HepG2 (cell line): ENCODE measurements around the gene FGF23. TPM values are rescaled to one million over a fixed set of nuclear protein-coding genes. Genes with fewer than 3 reads are reported as not detected.

ENCODE experiments used
- ATAC-seq: fragments of 200-7000 bp; cut with Tn5 transposase; 3 replicates; pipeline ENCODE4 v1.9.1; 2020; ENCODE audit warnings: mild to moderate bottlenecking, moderate library complexity
- BruUV-seq: library from RNA; stranded (reverse); fragments of 400-500 nt; replicated peaks from 2 replicates; lab custom pipeline; 2021; lab: Mats Ljungman, UMichigan
- CTCF ChIA-PET: fragments of 300-600 bp; formaldehyde crosslinking; extraction: SDS; loops from one replicate; lab custom pipeline; 2021; ENCODE audit warnings: low total read pairs, inconsistent platforms, low intra/inter-chr PET ratio; lab: Yijun Ruan, JAX
- POLR2A ChIA-PET: fragments of 350-600 bp; sonication (Branson Sonifier 250); formaldehyde crosslinking; loops from one replicate; lab custom pipeline; 2020; ENCODE audit warnings: antibody characterized with exemption, inconsistent platforms; lab: Yijun Ruan, JAX
- DNase-seq: peaks from one replicate; pipeline ENCODE4 v3.0.0-alpha.2; 2015; ENCODE audit warnings: low spot score
- FAIRE-seq: peaks from 3 replicates; lab custom pipeline; 2011; peaks lifted over from hg19 to GRCh38; lab: Jason Lieb, UNC
- H2AFZ ChIP-seq: one replicate; pipeline ENCODE4 v1.6.1; 2011; ENCODE audit warnings: low read length, inconsistent platforms
- H3K27ac ChIP-seq: fragments of 300-600 bp; 3 replicates; pipeline ENCODE4 v1.8.0; 2011; ENCODE audit warnings: mixed run types, mild to moderate bottlenecking, mixed read lengths, low read length, inconsistent platforms; ENCODE audit not compliant: insufficient read depth; ENCODE audit errors: extremely low read length
- H3K27me3 ChIP-seq, 2 experiments: fragments of 200-600 bp in 1 of 2; 2 replicates in 1 of 2; 3 replicates in 1 of 2; pipeline versions ENCODE4 v1.6.0 to v1.8.0; 2011; ENCODE audit warnings: low read length in 2 of 2, mild to moderate bottlenecking in 2 of 2, moderate library complexity in 2 of 2, inconsistent platforms in 1 of 2; ENCODE audit not compliant: insufficient read depth in 2 of 2, control insufficient read depth in 1 of 2
- H3K36me3 ChIP-seq, 2 experiments: fragments of 200-600 bp in 1 of 2; replicated peaks in 1 of 2; 2 replicates in 1 of 2; 3 replicates in 1 of 2; pipeline versions ENCODE4 v1.5.1 to v1.8.0; 2011; ENCODE audit warnings: low read length in 2 of 2, inconsistent platforms in 1 of 2; ENCODE audit not compliant: insufficient read depth in 2 of 2, control insufficient read depth in 1 of 2
- H3K4me1 ChIP-seq: 2 replicates; pipeline ENCODE4 v1.5.1; 2012; ENCODE audit warnings: low read length, inconsistent platforms; ENCODE audit not compliant: insufficient read depth
- H3K4me2 ChIP-seq: 2 replicates; pipeline ENCODE4 v1.6.0; 2011; ENCODE audit warnings: low read depth, low read length, inconsistent platforms
- H3K4me3 ChIP-seq, 3 experiments: fragments of 200-600 bp in 1 of 3; sonication (generic), shearing (Covaris generic) in 1 of 3; replicated peaks in 1 of 3; 2 replicates each; pipeline ENCODE4 v1.5.1; 2011 to 2016; ENCODE audit warnings: low read length in 3 of 3, inconsistent platforms in 2 of 3, low read depth in 2 of 3, mild to moderate bottlenecking in 2 of 3, control low read depth in 1 of 3, mixed read lengths in 1 of 3; ENCODE audit not compliant: insufficient read depth in 1 of 3
- H3K79me2 ChIP-seq: one replicate; pipeline ENCODE4 v1.6.1; 2011; ENCODE audit warnings: low read length, inconsistent platforms; ENCODE audit not compliant: insufficient read depth
- H3K9ac ChIP-seq: 2 replicates; pipeline ENCODE4 v1.6.0; 2011; ENCODE audit warnings: mild to moderate bottlenecking, low read depth, low read length, inconsistent platforms; ENCODE audit not compliant: insufficient read depth
- H3K9me3 ChIP-seq: 2 replicates; pipeline ENCODE4 v1.5.1; 2012; ENCODE audit warnings: mild to moderate bottlenecking, low read length
- H4K20me1 ChIP-seq: 2 replicates; pipeline ENCODE4 v1.6.0; 2011; ENCODE audit warnings: inconsistent platforms, mild to moderate bottlenecking, low read length, moderate library complexity; ENCODE audit not compliant: insufficient read depth
- HDAC6 ChIP-seq: fragments of 200-600 bp; sonication (generic); IDR thresholded peaks from 2 replicates; pipeline ENCODE4 v1.7.0; 2017; ENCODE audit warnings: mild to moderate bottlenecking, antibody characterized with exemption, low read length, low read depth
- KLF15 ChIP-seq: sonication (generic); formaldehyde crosslinking; IDR thresholded peaks from 2 replicates; pipeline ENCODE4 v1.8.1; 2023; ENCODE audit warnings: borderline replicate concordance, mild to moderate bottlenecking, inconsistent platforms, missing genetic modification reagents, mixed read lengths
- MTF2 ChIP-seq: sonication (generic); formaldehyde crosslinking; IDR thresholded peaks from 2 replicates; pipeline ENCODE4 v1.5.0; 2020; ENCODE audit warnings: missing genetic modification reagents, borderline replicate concordance
- NR2F1 ChIP-seq, 2 experiments: fragments of 450-650 bp in 1 of 2; formaldehyde crosslinking in 1 of 2; IDR thresholded peaks; 2 replicates each; pipeline versions ENCODE4 v1.5.0 to v1.6.1; 2016 to 2020; ENCODE audit warnings: mild to moderate bottlenecking in 1 of 2, missing compliant biosample characterization in 1 of 2, missing genetic modification reagents in 1 of 2, moderate library complexity in 1 of 2
- TBL1XR1 ChIP-seq: fragments of 150-350 bp; IDR thresholded peaks from 2 replicates; pipeline ENCODE4 v1.6.1; 2014; ENCODE audit warnings: borderline replicate concordance, low read length; ENCODE audit not compliant: partially characterized antibody
- TCF7L2 ChIP-seq: IDR thresholded peaks from 2 replicates; pipeline ENCODE4 v1.6.1; 2011; ENCODE audit warnings: mild to moderate bottlenecking, low read depth, low read length, moderate library complexity
- ZNF335 ChIP-seq: sonication (generic); formaldehyde crosslinking; IDR thresholded peaks from 2 replicates; pipeline ENCODE4 v1.4.0; 2020; ENCODE audit warnings: missing genetic modification reagents
- ZNF547 ChIP-seq: sonication (generic); formaldehyde crosslinking; IDR thresholded peaks from 2 replicates; pipeline ENCODE4 v1.5.1; 2020; ENCODE audit warnings: mild to moderate bottlenecking, missing genetic modification reagents
- ZNF570 ChIP-seq: sonication (generic); formaldehyde crosslinking; IDR thresholded peaks from 2 replicates; pipeline ENCODE4 v1.4.0; 2020; ENCODE audit warnings: mild to moderate bottlenecking, missing genetic modification reagents, borderline replicate concordance
- WGBS: methylation state at CpG from one replicate; pipeline ENCODE4 v1.1.6; 2017; ENCODE audit warnings: low lambda C conversion rate; 5-methylcytosine and 5-hydroxymethylcytosine counted together
- in situ Hi-C: cut with HindIII; loops from 2 replicates; pipeline ENCODE4 v1.10.0; 2017; ENCODE audit warnings: low pct_unique_long_range_greater_than_20kb; ENCODE audit not compliant: extremely low pct_ligation_motif_present
- intact Hi-C: fragments of 100-400 bp; cut with micrococcal nuclease; formaldehyde crosslinking; loops from one replicate; pipeline ENCODE4 v1.10.0; 2022; ENCODE audit not compliant: unreplicated experiment
- polyA plus RNA-seq, 8 experiments: library from polyadenylated mRNA; depleted of rRNA in 3 of 8; stranded (reverse) in 7 of 8; unstranded in 1 of 8; fragments of >200 nt; fragmentation: Illumina TruSeq in 4 of 8; extraction: Trizol in 4 of 8; gene quantifications; 2 replicates each; pipeline versions ENCODE4 v1.2.1 to v1.2.3, GENCODE V29; 2011 to 2016; ENCODE audit warnings: low read depth in 4 of 8, missing spikeins in 1 of 8, mixed read lengths in 1 of 8; ENCODE audit not compliant: insufficient read depth in 1 of 8
- total RNA-seq, 5 experiments: library from RNA; depleted of rRNA; stranded (reverse); fragments of >200 nt; fragmentation: Illumina TruSeq; extraction: Trizol; gene quantifications; 2 replicates each; pipeline ENCODE4 v1.2.3, GENCODE V29; 2016; ENCODE audit warnings: low read depth in 1 of 5
- TF ChIP-seq, protein P1 (sequence below): sonication (generic); formaldehyde crosslinking; conservative IDR thresholded peaks from 2 replicates; pipeline ENCODE4 v1.4.0; 2020; ENCODE audit warnings: mild to moderate bottlenecking, missing genetic modification reagents, moderate library complexity
- TF ChIP-seq, protein P2 (sequence below): IDR thresholded peaks from 2 replicates; pipeline ENCODE4 v1.6.1; 2016; ENCODE audit warnings: low read depth, borderline replicate concordance
- TF ChIP-seq, protein P3 (sequence below): sonication (generic); formaldehyde crosslinking; IDR thresholded peaks from 2 replicates; pipeline ENCODE4 v1.5.1; 2020; ENCODE audit warnings: mild to moderate bottlenecking, missing genetic modification reagents, moderate library complexity
- TF ChIP-seq, protein P4 (sequence below): fragments of 450-650 bp; IDR thresholded peaks from 2 replicates; pipeline ENCODE4 v1.6.1; 2017

The FGF23 gene
- total and polyA plus RNA-seq, 2 of the 13 experiments (the other 11 are each of a cell fraction or from before 2014, with no cell fraction given) = not detected

DNA sequence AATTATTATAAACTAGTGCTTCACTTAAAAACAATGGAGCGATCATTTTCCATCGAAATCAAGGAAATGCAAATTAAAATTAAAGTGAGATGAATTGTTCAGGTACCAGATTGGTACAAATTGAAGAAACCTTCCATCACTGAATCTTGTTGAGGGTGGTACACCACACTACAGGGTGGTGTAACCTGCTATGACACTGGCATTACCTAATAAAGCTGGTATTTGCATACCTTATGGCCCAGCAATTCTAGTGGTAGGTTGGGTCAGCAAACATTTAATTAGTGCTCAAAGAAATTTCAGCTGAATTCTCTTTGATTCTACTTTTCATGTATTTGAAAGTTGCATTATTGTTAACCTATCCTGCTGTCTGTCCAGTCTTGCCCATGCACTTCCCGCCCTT is 49.3 kb downstream of the FGF23 start:
- no TSS peak for BruUV-seq
- in situ Hi-C loops (no loop called here), intact Hi-C loops (no loop called here)
- Histone ChIP-seq H3K9me3 (no peaks in the 10 kb centered on the region), H3K79me2 (peaks cover 6% of the 10 kb centered on the region), H3K4me2 (no peak overlapping the region), H3K27ac (no peak overlapping the region), H3K4me1 (no peaks in the 10 kb centered on the region), H4K20me1 (no peaks in the 10 kb centered on the region), H3K36me3 (peaks cover 0 to 10% of the 10 kb centered on the region in 2 experiments; a peak in 3 of 5 replicates), H3K4me3 (no peak overlapping the region), H3K27me3 (no peaks in the 10 kb centered on the region), H3K9ac (no peak overlapping the region), H2AFZ (no peak overlapping the region)
- no peak for DNase-seq
- FAIRE-seq = no peak
- ChIA-PET CTCF (no interaction called here), POLR2A (no interaction called here)
- no peak for ATAC-seq
- WGBS = 97% methylated on average over 3 of the region's 3 CpGs
- no peak for TF ChIP-seq TBL1XR1
- TF ChIP-seq ZNF570 = no peak
- TF ChIP-seq, protein P1, sequence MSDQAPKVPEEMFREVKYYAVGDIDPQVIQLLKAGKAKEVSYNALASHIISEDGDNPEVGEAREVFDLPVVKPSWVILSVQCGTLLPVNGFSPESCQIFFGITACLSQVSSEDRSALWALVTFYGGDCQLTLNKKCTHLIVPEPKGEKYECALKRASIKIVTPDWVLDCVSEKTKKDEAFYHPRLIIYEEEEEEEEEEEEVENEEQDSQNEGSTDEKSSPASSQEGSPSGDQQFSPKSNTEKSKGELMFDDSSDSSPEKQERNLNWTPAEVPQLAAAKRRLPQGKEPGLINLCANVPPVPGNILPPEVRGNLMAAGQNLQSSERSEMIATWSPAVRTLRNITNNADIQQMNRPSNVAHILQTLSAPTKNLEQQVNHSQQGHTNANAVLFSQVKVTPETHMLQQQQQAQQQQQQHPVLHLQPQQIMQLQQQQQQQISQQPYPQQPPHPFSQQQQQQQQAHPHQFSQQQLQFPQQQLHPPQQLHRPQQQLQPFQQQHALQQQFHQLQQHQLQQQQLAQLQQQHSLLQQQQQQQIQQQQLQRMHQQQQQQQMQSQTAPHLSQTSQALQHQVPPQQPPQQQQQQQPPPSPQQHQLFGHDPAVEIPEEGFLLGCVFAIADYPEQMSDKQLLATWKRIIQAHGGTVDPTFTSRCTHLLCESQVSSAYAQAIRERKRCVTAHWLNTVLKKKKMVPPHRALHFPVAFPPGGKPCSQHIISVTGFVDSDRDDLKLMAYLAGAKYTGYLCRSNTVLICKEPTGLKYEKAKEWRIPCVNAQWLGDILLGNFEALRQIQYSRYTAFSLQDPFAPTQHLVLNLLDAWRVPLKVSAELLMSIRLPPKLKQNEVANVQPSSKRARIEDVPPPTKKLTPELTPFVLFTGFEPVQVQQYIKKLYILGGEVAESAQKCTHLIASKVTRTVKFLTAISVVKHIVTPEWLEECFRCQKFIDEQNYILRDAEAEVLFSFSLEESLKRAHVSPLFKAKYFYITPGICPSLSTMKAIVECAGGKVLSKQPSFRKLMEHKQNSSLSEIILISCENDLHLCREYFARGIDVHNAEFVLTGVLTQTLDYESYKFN (CRISPR knock-in tag) = no peak
- TF ChIP-seq, protein P2, sequence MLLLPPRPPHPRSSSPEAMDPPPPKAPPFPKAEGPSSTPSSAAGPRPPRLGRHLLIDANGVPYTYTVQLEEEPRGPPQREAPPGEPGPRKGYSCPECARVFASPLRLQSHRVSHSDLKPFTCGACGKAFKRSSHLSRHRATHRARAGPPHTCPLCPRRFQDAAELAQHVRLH (CRISPR knock-in tag) = no peak
- TF ChIP-seq ZNF335 (CRISPR knock-in tag) = no peak
- no peak for TF ChIP-seq TCF7L2
- no peak for TF ChIP-seq HDAC6
- TF ChIP-seq, protein P3, sequence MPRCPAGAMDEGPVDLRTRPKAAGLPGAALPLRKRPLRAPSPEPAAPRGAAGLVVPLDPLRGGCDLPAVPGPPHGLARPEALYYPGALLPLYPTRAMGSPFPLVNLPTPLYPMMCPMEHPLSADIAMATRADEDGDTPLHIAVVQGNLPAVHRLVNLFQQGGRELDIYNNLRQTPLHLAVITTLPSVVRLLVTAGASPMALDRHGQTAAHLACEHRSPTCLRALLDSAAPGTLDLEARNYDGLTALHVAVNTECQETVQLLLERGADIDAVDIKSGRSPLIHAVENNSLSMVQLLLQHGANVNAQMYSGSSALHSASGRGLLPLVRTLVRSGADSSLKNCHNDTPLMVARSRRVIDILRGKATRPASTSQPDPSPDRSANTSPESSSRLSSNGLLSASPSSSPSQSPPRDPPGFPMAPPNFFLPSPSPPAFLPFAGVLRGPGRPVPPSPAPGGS (CRISPR knock-in tag) = no peak
- TF ChIP-seq KLF15 (CRISPR knock-in tag) = no peak
- TF ChIP-seq, protein P4, sequence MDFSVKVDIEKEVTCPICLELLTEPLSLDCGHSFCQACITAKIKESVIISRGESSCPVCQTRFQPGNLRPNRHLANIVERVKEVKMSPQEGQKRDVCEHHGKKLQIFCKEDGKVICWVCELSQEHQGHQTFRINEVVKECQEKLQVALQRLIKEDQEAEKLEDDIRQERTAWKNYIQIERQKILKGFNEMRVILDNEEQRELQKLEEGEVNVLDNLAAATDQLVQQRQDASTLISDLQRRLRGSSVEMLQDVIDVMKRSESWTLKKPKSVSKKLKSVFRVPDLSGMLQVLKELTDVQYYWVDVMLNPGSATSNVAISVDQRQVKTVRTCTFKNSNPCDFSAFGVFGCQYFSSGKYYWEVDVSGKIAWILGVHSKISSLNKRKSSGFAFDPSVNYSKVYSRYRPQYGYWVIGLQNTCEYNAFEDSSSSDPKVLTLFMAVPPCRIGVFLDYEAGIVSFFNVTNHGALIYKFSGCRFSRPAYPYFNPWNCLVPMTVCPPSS = no peak
- TF ChIP-seq NR2F1 (CRISPR knock-in tag; IDR thresholded peaks at IDR 0.05) = no peak
- TF ChIP-seq ZNF547 = no peak
- no peak for TF ChIP-seq MTF2 (CRISPR knock-in tag)
